Activated naive CD8-positive, alpha-beta T cell treated with anti-CD3 and anti-CD28 coated beads, Interleukin-2, amount 50 U/mL, for 24 hours (primary cell): ENCODE measurements around the gene DPP4.

Source experiments
- ATAC-seq: fragments of 150-1000 bp; cut with Tn5 transposase; one replicate; pipeline ENCODE4 v1.10.0; 2021
- DNase-seq: peaks from one replicate; pipeline ENCODE4 v3.0.0; 2021
- H3K27ac Mint-ChIP-seq: one replicate; pipeline ENCODE4 v1.8.0; 2021; ENCODE audit warnings: mild to moderate bottlenecking, mixed read lengths
- H3K27me3 Mint-ChIP-seq: one replicate; pipeline ENCODE4 v1.8.0; 2021; ENCODE audit warnings: mixed read lengths
- H3K36me3 Mint-ChIP-seq: one replicate; pipeline ENCODE4 v1.8.0; 2021; ENCODE audit warnings: low read depth, mixed read lengths
- H3K4me1 Mint-ChIP-seq: one replicate; pipeline ENCODE4 v1.8.0; 2021; ENCODE audit warnings: mixed read lengths
- H3K4me3 Mint-ChIP-seq: one replicate; pipeline ENCODE4 v1.8.0; 2021; ENCODE audit warnings: mild to moderate bottlenecking, moderate library complexity, mixed read lengths
- H3K9me3 Mint-ChIP-seq: one replicate; pipeline ENCODE4 v1.8.0; 2021; ENCODE audit warnings: mixed read lengths

DPP4 gene

DNA sequence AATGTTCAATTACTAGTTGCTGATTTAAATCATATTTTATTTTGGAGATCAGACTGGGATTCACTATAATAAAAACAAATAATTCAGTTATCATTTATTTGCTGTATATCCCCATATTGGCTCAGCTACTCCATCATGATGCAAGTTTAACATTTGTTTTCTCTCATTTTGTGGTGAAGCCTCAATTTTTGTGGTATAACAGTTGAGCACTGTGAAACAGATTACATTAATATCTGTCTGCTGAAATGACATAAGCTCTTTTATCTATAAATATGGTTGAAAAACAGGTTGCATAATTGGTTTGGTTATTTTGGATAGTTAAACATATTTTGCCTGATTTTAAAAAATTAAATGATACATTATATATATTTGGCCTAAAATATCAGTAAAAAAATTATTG is 67.7 kb downstream of the DPP4 start:
- no peak for DNase-seq
- no peaks in the 10 kb centered on the region for H3K27me3 Mint-ChIP-seq
- H3K27ac Mint-ChIP-seq, result no peak overlapping the region
- H3K4me3 Mint-ChIP-seq, result no peak overlapping the region
- H3K9me3 Mint-ChIP-seq, result no peaks in the 10 kb centered on the region
- H3K4me1 Mint-ChIP-seq, result peaks cover 21% of the 10 kb centered on the region
- ATAC-seq, result no peak
- peaks cover 8% of the 10 kb centered on the region for H3K36me3 Mint-ChIP-seq

DNA sequence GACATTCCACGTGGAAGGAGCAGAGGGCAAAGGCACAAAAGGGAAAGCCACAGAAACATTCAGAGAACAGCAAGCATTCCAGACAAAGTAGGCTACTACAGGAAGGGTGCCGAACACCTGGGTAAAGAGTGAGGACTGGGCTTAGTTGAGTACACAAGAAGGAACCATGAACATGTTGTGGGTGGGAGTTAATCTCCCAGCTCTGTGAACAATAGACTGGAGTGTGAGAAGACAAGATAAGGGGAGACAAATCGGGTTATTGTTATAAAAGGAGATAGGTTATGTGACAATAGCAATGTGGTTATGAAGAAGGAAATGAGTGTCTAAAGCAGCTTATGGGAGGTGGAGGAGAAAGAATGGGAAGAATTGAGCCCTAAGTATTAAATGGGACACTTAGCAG is 70.0 kb downstream of the DPP4 start:
- DNase-seq (no peak), ATAC-seq (no peak)
- no peaks in the 10 kb centered on the region for H3K27me3 Mint-ChIP-seq
- H3K4me1 Mint-ChIP-seq, result peaks cover 9% of the 10 kb centered on the region
- peaks cover 13% of the 10 kb centered on the region for H3K36me3 Mint-ChIP-seq
- H3K27ac Mint-ChIP-seq, result no peak overlapping the region
- H3K4me3 Mint-ChIP-seq, result no peak overlapping the region
- H3K9me3 Mint-ChIP-seq, result no peaks in the 10 kb centered on the region

DNA sequence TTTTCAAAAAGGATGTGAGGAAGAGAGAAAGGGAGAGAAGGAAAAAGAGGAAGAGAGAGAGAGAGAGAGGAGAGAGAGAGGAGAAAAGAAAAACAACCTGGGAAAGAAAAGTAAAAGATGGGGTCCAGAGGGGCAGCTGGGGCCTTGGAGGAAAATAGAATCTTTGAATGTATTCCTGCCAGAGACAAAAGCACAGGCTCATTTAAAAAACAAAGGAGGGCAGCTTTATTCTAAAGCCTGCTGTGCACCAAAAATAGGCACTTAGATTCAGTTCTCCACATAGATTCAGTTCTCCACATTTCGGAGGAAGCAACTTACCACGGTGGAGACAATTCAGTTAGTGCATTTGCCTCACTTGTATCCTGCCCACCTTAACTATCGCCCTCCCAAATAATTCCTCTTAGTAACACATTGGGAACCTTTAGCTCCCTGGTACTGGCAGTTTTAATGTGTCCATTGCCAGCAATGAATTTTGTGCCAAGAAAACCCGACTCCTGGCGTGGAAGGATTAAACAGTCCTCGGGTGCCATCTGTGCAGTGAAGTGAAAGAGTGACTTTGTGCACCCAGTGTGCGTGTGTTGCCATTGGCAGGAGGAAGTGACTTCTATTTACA is 71.3 kb downstream of the DPP4 start:
- DNase-seq (no peak), ATAC-seq (no peak)
- peaks cover 6% of the 10 kb centered on the region for H3K4me1 Mint-ChIP-seq
- H3K36me3 Mint-ChIP-seq, result peaks cover 13% of the 10 kb centered on the region
- no peak overlapping the region for H3K4me3 Mint-ChIP-seq
- no peaks in the 10 kb centered on the region for H3K9me3 Mint-ChIP-seq
- H3K27ac Mint-ChIP-seq, result peak overlapping the region; percentile 38
- H3K27me3 Mint-ChIP-seq, result no peaks in the 10 kb centered on the region

DNA sequence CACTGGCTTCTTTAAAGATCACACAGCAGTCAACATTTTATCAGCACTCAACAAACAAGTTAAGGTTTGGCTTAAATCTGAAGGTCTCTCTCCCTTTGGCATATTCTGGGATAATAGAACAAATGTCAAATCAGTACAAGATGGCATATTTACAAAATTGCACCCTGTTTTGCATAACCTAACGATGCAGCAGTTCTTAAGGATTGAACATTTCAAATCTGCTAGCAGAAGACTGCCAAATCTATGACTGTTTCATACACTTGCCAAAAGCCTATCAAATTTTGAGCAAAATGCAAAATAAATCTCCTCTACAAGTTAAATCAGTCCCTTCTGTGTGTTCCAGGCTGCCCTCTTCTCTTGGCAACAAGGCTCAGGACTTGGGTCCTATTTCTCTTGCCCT is 73.6 kb downstream of the DPP4 start:
- Mint-ChIP-seq H3K36me3 (peaks cover 13% of the 10 kb centered on the region), H3K27ac (no peak overlapping the region), H3K4me3 (no peak overlapping the region), H3K27me3 (no peaks in the 10 kb centered on the region), H3K9me3 (no peaks in the 10 kb centered on the region), H3K4me1 (peaks cover 13% of the 10 kb centered on the region)
- DNase-seq (no peak), ATAC-seq (no peak)

DNA sequence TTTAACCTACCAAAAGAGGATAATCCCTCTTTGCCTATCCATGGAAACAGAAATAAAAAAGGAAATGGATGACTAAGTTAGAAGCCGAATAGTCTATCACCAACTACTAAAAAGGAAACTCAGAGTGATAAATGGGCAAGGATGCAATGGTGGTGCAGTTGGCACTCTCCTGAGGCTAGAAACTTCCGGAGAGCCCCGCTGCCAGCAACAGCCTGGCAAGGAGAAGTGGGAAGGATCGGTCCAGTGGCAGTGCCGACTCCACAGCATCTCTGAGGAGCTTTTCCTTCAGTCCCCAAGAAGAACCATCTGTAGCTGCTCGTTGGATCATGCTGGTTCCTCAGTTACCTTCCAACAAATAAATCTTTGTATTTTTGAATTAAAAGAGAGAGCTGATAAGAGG is 74.7 kb downstream of the DPP4 start:
- Mint-ChIP-seq H3K4me3 (no peak overlapping the region), H3K27ac (no peak overlapping the region), H3K9me3 (no peaks in the 10 kb centered on the region), H3K4me1 (peaks cover 24% of the 10 kb centered on the region), H3K36me3 (peaks cover 13% of the 10 kb centered on the region), H3K27me3 (no peaks in the 10 kb centered on the region)
- DNase-seq, result no peak
- no peak for ATAC-seq

DNA sequence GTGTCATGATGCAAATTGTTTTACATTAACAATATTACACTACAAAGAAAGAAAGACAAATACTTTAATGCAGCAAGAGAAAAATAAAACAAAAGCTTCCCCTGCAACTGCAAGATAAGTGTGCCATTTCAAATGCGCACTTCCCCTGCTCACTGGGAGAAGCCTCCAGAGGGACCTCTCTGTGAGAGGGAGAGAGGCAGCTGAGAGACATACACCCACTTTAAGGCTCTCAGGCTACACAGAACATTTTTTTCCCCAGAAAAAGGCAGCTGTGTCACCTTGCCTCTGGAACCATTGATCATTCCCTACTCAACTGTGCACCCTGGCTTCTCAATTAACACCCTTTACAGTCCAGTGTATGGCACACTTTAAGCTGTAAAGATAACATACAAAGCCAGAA is 75.2 kb downstream of the DPP4 start:
- Mint-ChIP-seq H3K27ac (no peak overlapping the region), H3K4me1 (peaks cover 29% of the 10 kb centered on the region), H3K36me3 (peaks cover 11% of the 10 kb centered on the region), H3K4me3 (no peak overlapping the region), H3K9me3 (no peaks in the 10 kb centered on the region), H3K27me3 (no peaks in the 10 kb centered on the region)
- no peak for ATAC-seq
- no peak for DNase-seq

DNA sequence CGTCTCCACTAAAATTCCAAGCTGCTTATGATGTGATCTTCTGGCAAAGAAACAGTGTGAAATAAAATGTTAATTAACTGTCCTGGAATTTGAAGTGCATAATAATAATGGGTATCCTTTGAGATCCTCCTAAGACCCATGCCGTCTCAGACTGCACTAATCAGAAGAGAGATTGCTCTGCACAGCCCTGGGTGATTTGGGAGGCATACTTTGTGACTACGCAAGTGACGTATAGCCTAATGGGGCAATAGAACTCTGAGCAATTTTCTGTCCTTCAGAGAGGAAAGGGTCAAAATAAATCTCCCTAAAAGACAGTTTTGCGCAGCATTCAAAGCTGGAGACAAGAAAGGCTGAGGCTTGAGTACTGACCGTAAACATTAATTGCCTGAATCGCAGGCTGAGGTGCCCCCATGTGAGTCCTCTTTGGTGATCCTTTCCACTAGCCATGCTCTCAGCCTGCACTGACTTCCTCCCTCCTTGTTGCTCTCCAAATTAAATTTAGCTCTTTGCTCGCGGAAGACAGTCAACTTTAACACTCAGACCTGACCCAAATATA is 76.0 kb downstream of the DPP4 start:
- H3K9me3 Mint-ChIP-seq, result no peaks in the 10 kb centered on the region
- no peak overlapping the region for H3K4me3 Mint-ChIP-seq
- no peak overlapping the region for H3K27ac Mint-ChIP-seq
- ATAC-seq, result no peak
- H3K36me3 Mint-ChIP-seq, result peaks cover 9% of the 10 kb centered on the region
- H3K4me1 Mint-ChIP-seq, result peaks cover 35% of the 10 kb centered on the region
- DNase-seq, result no peak
- no peaks in the 10 kb centered on the region for H3K27me3 Mint-ChIP-seq

DNA sequence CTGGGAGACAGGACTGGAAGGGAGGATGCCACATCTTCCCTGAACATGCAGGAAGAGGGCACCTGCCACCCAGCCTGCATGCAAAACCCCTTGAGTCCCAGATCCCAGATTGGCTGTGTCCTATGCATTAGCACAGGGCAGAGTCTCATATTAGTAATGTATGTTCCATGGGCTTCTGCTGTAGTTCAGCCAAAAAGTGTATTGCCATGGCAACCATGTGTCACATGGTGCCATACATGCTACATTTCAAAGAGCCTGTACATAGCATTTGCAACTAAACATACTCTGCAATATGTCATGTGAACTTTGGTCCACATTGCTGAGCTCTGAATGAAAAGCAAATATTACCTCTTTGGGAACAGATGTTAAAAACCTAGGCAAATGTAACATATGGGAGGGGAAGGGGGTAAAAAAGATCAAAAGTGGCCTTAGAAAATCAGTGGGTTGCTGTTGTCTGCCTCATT is 78.4 kb downstream of the DPP4 start:
- Mint-ChIP-seq H3K27ac (peak overlapping the region; percentile 70), H3K9me3 (no peaks in the 10 kb centered on the region), H3K36me3 (peaks cover under 1% of the 10 kb centered on the region), H3K4me1 (peaks cover 56% of the 10 kb centered on the region), H3K4me3 (no peak overlapping the region), H3K27me3 (no peaks in the 10 kb centered on the region)
- DNase-seq, result no peak
- ATAC-seq, result peak; percentile 30

DNA sequence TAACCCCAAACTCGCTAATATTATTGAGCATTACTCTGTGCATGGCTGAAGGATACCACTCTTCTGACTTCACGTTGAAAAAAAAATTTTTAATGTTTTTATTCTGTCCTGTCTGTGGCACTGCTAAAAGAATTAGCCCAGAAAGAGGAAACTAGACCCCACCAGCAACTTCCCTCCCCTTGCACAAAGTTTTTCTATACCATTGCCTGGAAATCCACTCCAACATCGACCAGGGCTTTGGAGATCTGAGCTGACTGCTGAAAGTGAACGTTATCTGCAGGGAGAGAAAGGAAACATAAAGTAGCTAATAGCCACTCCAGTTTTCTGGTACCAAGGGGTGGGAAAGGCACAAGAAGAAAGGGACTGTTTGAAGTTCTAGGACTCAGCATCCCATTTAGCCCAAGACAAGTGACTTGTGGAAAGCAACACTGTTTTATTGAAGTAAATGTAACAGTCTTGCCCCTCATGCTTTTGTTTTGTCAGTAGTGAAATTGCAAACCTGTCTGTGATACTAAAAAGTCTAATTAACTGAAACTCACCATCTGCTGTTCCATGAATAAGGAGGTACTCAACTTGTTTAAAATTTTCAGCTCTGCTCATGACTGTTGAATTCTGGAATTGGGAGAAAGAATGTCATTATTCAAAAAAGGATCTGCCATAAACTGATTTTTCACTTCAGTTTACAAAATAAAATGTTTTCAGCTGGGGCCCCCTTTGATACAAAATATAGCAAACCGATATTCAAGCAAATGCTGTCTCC is 79.1 kb downstream of the DPP4 start:
- peak overlapping the region; percentile 71 for H3K4me3 Mint-ChIP-seq
- peak overlapping the region; percentile 70 for H3K27ac Mint-ChIP-seq
- ATAC-seq (no peak), DNase-seq (no peak)
- H3K4me1 Mint-ChIP-seq, result peaks cover 59% of the 10 kb centered on the region
- no peaks in the 10 kb centered on the region for H3K27me3 Mint-ChIP-seq
- no peaks in the 10 kb centered on the region for H3K36me3 Mint-ChIP-seq
- no peaks in the 10 kb centered on the region for H3K9me3 Mint-ChIP-seq

DNA sequence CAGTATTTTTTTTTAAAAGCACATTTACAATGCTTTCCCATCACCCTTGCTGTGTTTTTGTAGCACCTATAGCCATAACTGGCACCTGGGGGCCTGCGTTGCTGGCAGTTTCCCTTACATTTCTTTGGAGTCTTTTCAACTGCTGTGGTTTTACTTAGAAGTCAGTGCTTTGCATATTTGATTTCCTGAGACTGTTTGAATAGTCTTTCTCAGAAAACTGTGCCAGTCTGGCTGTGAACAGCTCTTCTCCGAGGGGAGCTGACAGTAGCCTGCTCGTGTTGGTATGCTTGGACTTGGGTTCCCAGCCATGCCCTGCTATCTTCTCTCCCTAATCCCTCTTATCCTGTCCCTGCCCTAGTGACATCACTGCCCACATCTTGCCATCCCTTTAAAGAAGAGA is 81.5 kb downstream of the DPP4 start:
- H3K27me3 Mint-ChIP-seq, result no peaks in the 10 kb centered on the region
- H3K27ac Mint-ChIP-seq, result peak overlapping the region; percentile 94
- DNase-seq, result peak; percentile 50
- H3K4me1 Mint-ChIP-seq, result peaks cover 70% of the 10 kb centered on the region
- H3K9me3 Mint-ChIP-seq, result no peaks in the 10 kb centered on the region
- peak overlapping the region; percentile 80 for H3K4me3 Mint-ChIP-seq
- no peaks in the 10 kb centered on the region for H3K36me3 Mint-ChIP-seq
- peak; percentile 90 for ATAC-seq

DNA sequence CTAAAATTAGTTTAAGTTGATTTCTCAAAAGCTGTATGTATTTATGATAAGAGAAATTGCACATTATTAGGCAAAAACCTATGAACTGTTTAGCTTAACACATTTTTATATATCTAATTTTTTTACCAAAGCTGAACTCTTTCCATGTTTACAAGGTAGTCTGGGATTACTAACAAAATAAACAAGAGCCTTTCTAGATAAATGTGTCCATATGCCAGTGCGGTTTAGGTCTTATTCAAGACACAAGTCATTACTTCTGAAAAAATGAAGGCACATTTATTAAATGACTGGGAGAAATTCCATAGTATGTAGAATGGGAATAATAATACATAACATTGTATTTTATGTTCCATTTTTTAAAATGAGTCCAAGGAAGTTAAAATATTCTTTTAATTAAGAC is 82.0 kb downstream of the DPP4 start:
- no peak overlapping the region for H3K4me3 Mint-ChIP-seq
- no peaks in the 10 kb centered on the region for H3K36me3 Mint-ChIP-seq
- no peaks in the 10 kb centered on the region for H3K9me3 Mint-ChIP-seq
- ATAC-seq, result no peak
- peak overlapping the region; percentile 94 for H3K27ac Mint-ChIP-seq
- DNase-seq, result no peak
- H3K27me3 Mint-ChIP-seq, result no peaks in the 10 kb centered on the region
- peaks cover 70% of the 10 kb centered on the region for H3K4me1 Mint-ChIP-seq

DNA sequence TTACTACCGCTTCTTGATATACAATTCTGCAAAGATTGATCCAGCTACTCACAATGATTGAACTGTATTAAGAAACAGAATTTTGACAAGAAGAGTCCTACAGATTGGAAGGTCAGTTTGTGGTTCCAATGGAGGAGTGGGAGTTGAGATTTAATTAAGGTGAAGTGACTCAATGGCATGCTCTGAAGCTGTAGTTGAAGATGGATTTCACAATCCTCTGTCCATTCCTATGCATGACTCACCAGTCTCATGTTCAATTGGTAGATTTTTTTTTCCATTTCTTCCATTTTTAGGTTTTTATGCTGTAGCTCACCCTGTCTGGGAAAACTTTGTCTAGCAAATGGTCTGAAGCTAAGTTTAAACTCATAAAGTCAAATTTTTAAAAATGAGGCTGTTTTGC is 83.3 kb downstream of the DPP4 start:
- DNase-seq (no peak), ATAC-seq (no peak)
- peaks cover 3% of the 10 kb centered on the region for H3K9me3 Mint-ChIP-seq
- peak overlapping the region; percentile 7 for H3K27ac Mint-ChIP-seq
- no peaks in the 10 kb centered on the region for H3K36me3 Mint-ChIP-seq
- no peaks in the 10 kb centered on the region for H3K27me3 Mint-ChIP-seq
- no peak overlapping the region for H3K4me3 Mint-ChIP-seq
- peaks cover 62% of the 10 kb centered on the region for H3K4me1 Mint-ChIP-seq

DNA sequence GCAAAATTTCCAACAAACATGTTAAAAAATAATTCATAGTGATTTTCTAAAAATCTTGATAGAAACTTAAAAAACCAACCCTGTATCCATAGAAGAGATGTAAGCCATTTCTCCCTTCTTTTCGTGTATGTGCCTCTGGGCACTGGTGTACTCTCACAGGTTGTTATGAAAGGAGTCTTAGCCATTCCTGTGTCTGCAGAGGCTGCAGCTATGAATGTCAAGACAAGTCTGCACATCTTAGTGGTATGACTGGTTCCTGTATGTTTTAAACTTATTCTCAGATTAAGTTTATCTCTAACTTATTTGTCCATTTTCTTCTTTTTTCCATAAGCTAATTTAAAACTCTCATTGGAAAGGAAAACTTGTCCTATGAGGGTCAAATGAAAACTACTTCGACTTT is 84.0 kb downstream of the DPP4 start:
- Mint-ChIP-seq H3K27me3 (no peaks in the 10 kb centered on the region), H3K4me1 (peaks cover 55% of the 10 kb centered on the region), H3K27ac (no peak overlapping the region), H3K4me3 (no peak overlapping the region), H3K9me3 (peaks cover 3% of the 10 kb centered on the region), H3K36me3 (no peaks in the 10 kb centered on the region)
- DNase-seq, result no peak
- ATAC-seq, result no peak

DNA sequence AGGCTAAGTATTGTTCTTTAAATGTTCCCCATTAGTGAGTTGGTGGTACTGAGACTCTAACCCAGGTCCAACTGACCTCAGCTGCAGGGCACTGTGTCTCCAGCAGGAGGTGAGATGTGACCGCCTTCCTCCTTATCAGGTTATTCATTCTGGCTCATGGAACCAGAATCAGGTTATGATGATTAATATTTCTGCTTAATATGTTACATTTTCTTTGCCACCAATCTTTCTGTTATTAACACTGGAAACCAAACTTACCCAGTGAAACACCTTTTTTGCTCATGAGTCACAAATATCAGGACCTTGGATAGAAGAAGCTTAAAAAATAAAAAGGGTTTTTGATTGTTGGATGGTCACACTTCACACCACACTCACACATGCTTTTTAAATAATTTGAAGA is 85.4 kb downstream of the DPP4 start:
- Mint-ChIP-seq H3K36me3 (no peaks in the 10 kb centered on the region), H3K27me3 (no peaks in the 10 kb centered on the region), H3K27ac (no peak overlapping the region), H3K9me3 (peaks cover 3% of the 10 kb centered on the region), H3K4me3 (no peak overlapping the region), H3K4me1 (peaks cover 42% of the 10 kb centered on the region)
- no peak for ATAC-seq
- no peak for DNase-seq

DNA sequence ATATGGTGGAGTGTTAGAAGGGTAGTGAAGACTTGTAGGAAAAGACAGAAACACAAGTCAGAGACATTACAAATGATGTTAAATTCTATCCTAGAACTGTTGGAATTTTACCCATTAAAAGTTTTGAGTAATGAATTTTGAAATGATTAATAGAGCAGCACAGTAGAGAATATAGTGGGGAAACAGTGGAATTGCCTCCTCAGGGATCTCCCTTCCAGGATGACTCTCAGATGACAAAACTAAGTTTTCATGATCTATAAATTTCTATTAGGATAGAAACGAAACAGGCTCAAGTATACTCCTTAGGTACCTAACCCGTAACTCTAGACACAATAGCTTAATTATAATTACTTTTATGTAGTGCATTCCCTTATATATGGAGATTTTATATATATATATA is 86.7 kb downstream of the DPP4 start:
- H3K36me3 Mint-ChIP-seq, result no peaks in the 10 kb centered on the region
- H3K4me3 Mint-ChIP-seq, result no peak overlapping the region
- DNase-seq (no peak), ATAC-seq (no peak)
- peaks cover 41% of the 10 kb centered on the region for H3K4me1 Mint-ChIP-seq
- peaks cover 3% of the 10 kb centered on the region for H3K9me3 Mint-ChIP-seq
- no peaks in the 10 kb centered on the region for H3K27me3 Mint-ChIP-seq
- no peak overlapping the region for H3K27ac Mint-ChIP-seq
